ENCODE measurements around the gene ST6GALNAC6. TPM values are rescaled to one million over a fixed set of nuclear protein-coding genes. Genes with fewer than 3 reads are reported as not detected.

Gene ST6GALNAC6
- total RNA-seq, 1 donor from 2014 or later, result 32.6 TPM

GRCh38 chr9:127866535-127866934, 32.9 kb downstream of the ST6GALNAC6 start:
- no peak for DNase-seq (ENCODE audit: extremely low spot score, unreplicated experiment)
- Mint-ChIP-seq H3K4me3 (no peak overlapping the region), H3K27ac (no peak overlapping the region), H3K4me1 (ENCODE audit: unreplicated experiment) (peaks cover 22% of the 10 kb centered on the region), H3K9me3 (no peaks in the 10 kb centered on the region), H3K36me3 (peaks cover 7% of the 10 kb centered on the region), H3K27me3 (no peaks in the 10 kb centered on the region)
- no peak for TF ChIP-seq CTCF (conservative IDR thresholded peaks at IDR 0.05)

GRCh38 chr9:127865645-127866464, 33.5 kb downstream of the ST6GALNAC6 start:
- no peak for DNase-seq (ENCODE audit: extremely low spot score, unreplicated experiment)
- Mint-ChIP-seq H3K4me3 (no peak overlapping the region), H3K9me3 (no peaks in the 10 kb centered on the region), H3K36me3 (peaks cover 7% of the 10 kb centered on the region), H3K4me1 (ENCODE audit: unreplicated experiment) (peaks cover 22% of the 10 kb centered on the region), H3K27me3 (no peaks in the 10 kb centered on the region), H3K27ac (no peak overlapping the region)
- no peak for TF ChIP-seq CTCF (conservative IDR thresholded peaks at IDR 0.05)

GRCh38 chr9:127863191-127863621, 36.2 kb downstream of the ST6GALNAC6 start:
- no peak for TF ChIP-seq CTCF (conservative IDR thresholded peaks at IDR 0.05)

GRCh38 chr9:127862075-127863011, 37.1 kb downstream of the ST6GALNAC6 start:
- H3K4me1 Mint-ChIP-seq (ENCODE audit: unreplicated experiment), result peaks cover 26% of the 10 kb centered on the region
- no peak overlapping the region for H3K27ac Mint-ChIP-seq

More at GRCh38 chr9:127863191-127863621, 36.2 kb downstream of the ST6GALNAC6 start:
- peaks cover 22% of the 10 kb centered on the region for H3K4me1 Mint-ChIP-seq (ENCODE audit: unreplicated experiment)
- H3K9me3 Mint-ChIP-seq, result no peaks in the 10 kb centered on the region
- no peak overlapping the region for H3K4me3 Mint-ChIP-seq
- no peaks in the 10 kb centered on the region for H3K27me3 Mint-ChIP-seq
- H3K27ac Mint-ChIP-seq, result no peak overlapping the region
- no peak for DNase-seq (ENCODE audit: extremely low spot score, unreplicated experiment)
- peaks cover 3% of the 10 kb centered on the region for H3K36me3 Mint-ChIP-seq

More at GRCh38 chr9:127862075-127863011, 37.1 kb downstream of the ST6GALNAC6 start:
- no peak for DNase-seq (ENCODE audit: extremely low spot score, unreplicated experiment)
- peaks cover 3% of the 10 kb centered on the region for H3K36me3 Mint-ChIP-seq
- H3K9me3 Mint-ChIP-seq, result no peaks in the 10 kb centered on the region
- no peaks in the 10 kb centered on the region for H3K27me3 Mint-ChIP-seq
- no peak overlapping the region for H3K4me3 Mint-ChIP-seq
- no peak for TF ChIP-seq CTCF (conservative IDR thresholded peaks at IDR 0.05)

Measured in type B pancreatic cell (in vitro differentiated cells).